GM19351 (cell line): ENCODE data around the gene KCNMB1.

Experiments
- ATAC-seq: cut with Tn5 transposase; IDR thresholded peaks from one replicate; pipeline ENCODE4 v1.9.1; 2021; ENCODE audit warnings: mild to moderate bottlenecking, moderate library complexity; ENCODE audit not compliant: unreplicated experiment

The KCNMB1 gene, protein sequence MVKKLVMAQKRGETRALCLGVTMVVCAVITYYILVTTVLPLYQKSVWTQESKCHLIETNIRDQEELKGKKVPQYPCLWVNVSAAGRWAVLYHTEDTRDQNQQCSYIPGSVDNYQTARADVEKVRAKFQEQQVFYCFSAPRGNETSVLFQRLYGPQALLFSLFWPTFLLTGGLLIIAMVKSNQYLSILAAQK

GRCh38 chr5:170388818-170389549 lies at the start of gene KCNMB1:
TSS of gene KCNMB1 (minus strand) at chr5:170389367. CDS start at chr5:170385447, 3,920 bp downstream.
- no peak for ATAC-seq

DNA sequence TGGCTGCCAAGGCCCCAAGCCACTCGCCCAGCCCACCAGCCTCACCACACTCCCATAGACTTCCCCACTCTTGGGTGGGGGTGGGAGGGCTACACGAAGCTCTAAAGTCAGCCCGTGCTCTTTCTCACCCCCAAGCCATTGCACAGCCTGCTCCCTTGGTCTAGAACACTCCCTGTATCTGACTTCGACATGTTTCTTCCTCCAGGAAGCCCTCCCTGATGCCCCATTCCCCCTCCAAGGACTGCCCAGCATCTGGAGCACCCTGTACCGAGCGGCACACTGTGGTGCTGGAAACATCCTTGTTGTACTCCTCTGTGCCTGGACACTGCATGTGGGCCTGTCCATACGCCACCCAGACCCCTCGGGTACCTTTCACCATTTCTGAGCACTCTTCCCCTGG lies 49.4 kb upstream of the KCNMB1 start:
- ATAC-seq, result no peak

- no peak for ATAC-seq
Observed at GRCh38 chr5:170437621-170438375, 48.6 kb upstream of the KCNMB1 start.

DNA sequence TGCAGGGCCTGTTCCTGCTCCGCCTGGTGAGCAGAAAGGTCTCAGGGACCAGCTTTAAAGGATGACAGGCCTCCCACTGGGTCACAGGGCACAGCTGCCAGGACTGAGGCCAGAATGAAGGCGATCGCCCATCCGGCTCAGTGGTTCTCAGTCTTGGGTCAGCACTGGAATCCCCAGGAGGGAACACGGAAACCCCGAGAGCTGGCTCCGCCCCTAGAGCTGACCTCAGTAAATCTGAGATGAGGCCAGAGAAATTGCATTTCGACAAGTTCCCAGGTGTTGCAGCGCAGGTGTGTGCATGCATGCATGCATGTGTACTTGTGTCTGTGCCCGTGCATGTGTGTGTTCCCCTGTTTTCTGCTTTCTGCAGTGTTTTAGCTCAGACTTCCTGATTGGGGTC lies 47.2 kb upstream of the KCNMB1 start:
- ATAC-seq, result no peak

DNA sequence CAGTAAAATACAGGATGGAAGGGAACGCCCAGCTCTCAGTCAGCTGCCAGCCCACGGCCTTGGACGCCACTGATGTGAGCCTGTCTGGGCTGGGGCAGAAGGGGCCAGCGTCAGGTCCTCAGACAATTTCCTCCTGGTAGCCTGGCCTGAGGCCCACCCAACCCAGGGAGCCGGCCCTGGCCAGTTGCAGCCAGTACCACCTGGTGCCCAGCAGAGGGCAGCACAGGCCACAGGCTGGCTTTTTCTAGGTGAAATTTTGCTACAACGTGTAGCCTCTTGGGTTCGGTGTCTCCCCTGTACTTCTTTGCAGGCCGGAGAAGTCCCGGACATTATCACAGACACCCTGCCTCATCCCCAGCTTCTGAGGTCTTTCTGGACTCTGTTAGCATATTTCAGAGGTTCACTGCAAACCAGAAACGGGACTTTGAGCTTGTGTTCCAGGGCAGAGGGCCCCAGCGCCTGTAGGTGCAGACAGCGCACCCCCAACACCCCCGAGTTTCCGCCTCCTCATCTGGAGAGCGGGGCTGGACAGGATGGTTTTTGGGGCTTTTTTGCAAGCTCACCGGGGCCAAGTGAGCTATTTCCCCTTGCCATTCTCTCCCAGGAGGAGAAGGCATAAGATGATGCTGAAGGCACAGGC lies 45.9 kb upstream of the KCNMB1 start:
- peak; percentile 90 for ATAC-seq

- no peak for ATAC-seq
Observed at GRCh38 chr5:170432669-170433068, 43.5 kb upstream of the KCNMB1 start.

GRCh38 chr5:170431571-170431970 lies 42.4 kb upstream of the KCNMB1 start:
- ATAC-seq, result no peak

- ATAC-seq, result no peak
Observed at GRCh38 chr5:170430866-170431437, 41.8 kb upstream of the KCNMB1 start.

DNA sequence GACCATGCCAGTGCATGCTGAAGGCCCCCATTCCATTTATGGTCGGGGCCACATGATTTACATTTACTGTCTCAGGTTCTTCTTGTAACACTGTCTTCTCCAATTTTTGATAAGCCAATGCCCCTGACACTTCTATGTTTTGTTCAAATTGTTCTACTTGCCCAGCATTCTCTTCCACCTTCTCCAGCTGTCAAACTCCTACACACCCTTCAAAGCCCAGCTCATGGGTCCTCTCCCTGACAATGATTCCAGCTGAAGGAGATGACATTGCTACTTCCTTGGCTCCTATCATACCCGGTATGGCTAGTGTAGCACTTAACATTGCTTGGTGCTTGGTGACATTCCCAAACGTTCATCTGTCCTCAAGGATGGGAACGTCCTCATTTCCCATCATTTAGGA lies 41.1 kb upstream of the KCNMB1 start:
- no peak for ATAC-seq

DNA sequence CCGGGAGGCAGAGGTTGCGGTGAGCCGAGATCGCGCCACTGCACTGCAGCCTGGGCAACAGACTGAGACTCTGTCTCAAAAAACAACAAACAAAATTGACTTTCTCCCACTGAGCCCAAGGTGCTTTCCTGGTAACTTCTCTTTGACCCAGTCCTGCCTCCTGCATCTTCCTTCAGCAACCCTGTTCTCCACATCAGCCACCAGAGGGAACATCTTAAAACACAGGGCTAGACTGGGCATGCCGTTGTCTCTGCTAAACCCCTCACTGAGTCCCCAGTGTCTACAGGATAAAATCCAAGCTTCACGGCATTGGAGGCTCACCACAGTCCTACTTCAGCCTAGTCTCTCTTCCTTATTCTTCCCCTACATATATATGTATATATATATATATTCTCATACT lies 39.8 kb upstream of the KCNMB1 start:
- ATAC-seq, result no peak

DNA sequence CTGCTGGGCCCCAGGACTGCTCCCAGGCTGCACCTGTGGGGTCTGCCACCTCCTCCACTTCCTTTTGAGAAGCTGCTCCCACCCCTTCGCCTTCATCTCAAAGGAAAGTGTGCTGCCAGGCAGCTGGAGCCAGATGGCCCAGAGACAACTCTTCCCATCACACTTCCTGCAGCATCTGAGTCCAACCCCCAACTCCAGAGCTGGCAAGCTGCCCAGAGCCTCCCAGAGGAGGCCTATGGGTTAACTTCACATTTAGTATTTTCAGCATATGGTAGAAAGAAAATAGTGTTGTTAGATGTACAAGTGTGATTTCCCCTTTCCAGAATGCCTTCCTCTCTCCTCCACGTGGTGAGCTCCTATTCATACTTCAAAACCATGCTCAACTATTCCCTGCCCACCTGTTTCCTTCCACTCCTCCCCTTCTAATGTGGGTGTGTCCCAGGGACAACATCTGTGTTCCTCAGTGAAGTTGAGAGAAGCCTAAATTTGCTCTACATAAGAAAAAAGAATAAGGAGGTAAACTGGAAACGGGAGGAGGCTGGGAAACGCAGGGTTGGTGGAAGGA lies 38.6 kb upstream of the KCNMB1 start:
- no peak for ATAC-seq

DNA sequence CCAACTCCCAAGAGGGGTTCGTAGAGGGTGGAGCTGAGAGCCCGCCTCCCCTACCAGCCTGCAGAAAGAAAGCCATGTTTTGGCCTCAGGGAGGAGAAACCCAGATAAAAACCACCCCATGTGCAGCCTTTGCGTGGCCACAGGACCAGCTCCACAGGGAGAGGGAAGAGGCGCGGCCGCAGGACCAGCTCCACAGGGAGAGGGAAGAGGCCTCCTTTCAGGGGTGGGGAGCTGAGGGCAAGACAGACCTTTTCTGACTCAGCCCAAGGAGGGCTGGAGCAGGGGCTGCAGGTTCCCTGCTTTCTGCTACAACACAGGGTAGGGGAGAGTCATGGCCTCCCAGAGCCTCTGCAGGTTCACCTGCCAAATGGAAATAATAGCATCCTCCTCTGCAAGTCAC lies 37.6 kb upstream of the KCNMB1 start:
- ATAC-seq, result no peak

DNA sequence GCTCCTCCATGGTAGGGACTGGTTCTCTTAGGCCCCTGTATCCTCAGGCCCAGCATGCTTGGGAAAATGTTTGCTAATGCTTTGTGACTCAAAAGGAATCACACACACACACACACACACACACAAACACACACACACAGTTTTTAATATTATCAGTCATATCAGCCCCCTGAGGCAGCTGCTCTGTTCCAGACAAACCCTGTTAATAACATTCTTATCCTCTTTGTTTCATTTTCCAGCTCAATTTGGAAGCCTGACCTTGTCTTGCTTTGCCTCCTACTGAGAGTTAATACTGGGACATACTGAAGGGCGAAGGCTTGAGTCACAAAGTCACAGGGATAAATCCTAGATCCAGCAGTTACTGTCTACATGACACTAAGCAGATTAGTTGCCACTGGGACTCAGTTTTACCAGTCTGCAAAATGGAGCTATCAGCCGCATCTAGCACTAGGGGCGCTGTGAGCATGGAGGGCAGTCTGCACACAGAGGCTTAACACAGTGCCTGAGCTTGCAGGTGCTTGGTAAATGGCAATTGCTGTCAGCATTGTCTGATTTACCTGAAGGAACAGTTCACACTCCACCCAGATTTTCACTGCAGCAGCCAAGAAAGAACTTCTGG lies 37.1 kb upstream of the KCNMB1 start:
- ATAC-seq, result peak; percentile 89

- no peak for ATAC-seq
Observed at GRCh38 chr5:170425731-170426130, 36.6 kb upstream of the KCNMB1 start.

- ATAC-seq, result no peak
Observed at GRCh38 chr5:170424629-170425028, 35.5 kb upstream of the KCNMB1 start.

DNA sequence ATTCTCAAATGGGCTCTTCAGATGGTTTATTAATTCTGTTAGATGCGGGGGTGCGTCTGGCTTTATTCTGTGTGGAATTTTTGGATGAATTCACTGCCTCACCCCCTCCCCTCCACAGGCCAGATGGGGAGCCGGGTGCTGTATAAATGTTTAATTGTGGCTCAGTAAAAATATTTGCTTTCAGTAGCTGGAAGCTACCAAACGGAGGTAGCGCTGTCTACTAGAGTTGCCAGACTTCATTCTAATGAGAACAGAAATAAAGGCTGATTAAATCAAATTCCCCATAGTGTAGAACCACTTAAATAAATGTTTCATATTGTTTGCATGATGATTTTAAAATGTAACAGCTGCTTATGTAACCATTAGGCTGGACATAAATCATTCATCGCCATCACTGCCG lies 34.5 kb upstream of the KCNMB1 start:
- no peak for ATAC-seq

GRCh38 chr5:170421826-170422225 lies 32.7 kb upstream of the KCNMB1 start:
- no peak for ATAC-seq

DNA sequence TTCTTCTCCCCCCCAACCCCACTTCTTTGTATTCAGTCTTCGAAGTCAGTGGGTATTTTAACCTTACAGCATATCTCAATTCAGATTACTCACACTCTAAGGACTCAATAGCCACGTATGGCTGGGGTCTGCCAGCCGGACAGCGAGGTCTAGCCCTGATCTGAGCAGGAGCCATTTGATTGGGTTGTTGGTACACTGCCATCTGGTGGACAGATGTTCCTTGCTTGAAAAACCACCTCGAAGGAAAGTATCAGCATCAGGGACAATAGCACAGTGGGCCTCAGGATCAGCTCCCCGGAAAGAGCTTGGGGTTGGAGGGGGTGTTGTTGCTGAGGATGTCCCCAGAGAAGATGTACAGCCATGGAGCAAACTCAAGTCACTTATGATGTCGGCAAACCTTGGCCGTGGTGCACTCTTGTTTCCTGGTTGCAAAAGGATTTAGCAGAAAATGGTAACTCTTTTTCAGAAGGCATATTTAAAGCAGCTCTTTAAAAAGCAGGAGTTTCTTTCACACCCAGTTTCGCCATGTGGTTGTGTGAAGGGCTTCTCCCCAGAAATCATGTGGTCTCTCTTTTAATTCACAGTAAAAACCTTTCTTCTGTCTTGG lies 31.7 kb upstream of the KCNMB1 start:
- ATAC-seq, result no peak

DNA sequence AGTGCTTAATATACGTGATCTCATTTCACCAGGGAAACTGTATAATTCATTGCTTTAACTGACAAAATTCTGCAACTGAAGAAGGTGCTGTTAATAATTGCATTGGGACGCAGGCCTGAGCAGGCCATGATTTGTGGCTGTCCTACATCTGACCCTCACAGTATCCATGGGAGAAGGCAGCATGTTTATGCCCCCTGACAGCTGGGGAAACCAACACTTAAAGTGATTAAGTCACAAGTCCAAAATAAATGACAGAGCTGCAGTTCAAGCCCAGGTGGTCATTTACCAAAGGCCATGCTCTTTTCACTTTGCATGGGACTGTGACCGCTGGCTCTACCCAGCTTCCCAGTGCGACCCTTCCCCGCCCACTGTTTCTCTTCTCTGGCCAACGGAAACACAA lies 30.5 kb upstream of the KCNMB1 start:
- ATAC-seq, result no peak

DNA sequence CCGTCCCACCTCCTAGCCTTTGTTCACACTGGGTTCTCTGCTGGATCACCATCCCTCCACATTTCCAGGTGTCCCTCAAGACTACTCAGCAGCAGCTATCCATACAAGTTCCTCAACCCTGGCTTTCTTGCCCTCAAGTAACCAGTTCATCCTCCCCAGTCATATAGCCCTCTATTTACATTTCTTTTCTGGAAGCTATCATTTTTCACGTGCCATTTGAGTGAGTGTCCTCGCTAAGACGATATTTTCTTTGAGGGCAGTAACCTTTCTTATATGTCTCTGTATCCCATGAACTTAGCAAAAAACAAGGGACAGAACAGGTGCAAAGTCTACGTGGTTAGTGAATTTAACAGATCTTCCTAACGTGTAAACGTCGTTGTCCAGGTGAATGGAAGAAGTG lies 29.6 kb upstream of the KCNMB1 start:
- ATAC-seq, result no peak
